OCI-LY3 (cell line): ENCODE results near the gene PLXDC2.

ENCODE experiments used
- H2AFZ ChIP-seq: fragments of 200-600, 300-600 bp; shearing (Covaris generic); 2 replicates; pipeline ENCODE4 v1.6.0; 2014; ENCODE audit warnings: antibody characterized with exemption, low read depth, low read length
- H3K27ac ChIP-seq: fragments of 200-600, 300-600 bp; sonication (generic); 2 replicates; pipeline ENCODE4 v1.5.1; 2014; ENCODE audit warnings: mild to moderate bottlenecking, low read length, moderate library complexity, mixed read lengths
- H3K27me3 ChIP-seq: fragments of 200-600, 300-600 bp; sonication (generic); 2 replicates; pipeline ENCODE4 v1.6.1; 2014; ENCODE audit warnings: low read depth, low read length, mixed read lengths
- H3K36me3 ChIP-seq: fragments of 200-600, 300-600 bp; sonication (generic); replicated peaks from 2 replicates; pipeline ENCODE3; 2014; ENCODE audit warnings: low read depth, low read length, mixed read lengths
- H3K4me1 ChIP-seq: fragments of 300-600, 200-600 bp; sonication (generic); 2 replicates; pipeline ENCODE4 v1.6.1; 2014; ENCODE audit warnings: low read length, mixed read lengths
- H3K4me2 ChIP-seq: fragments of 200-600, 300-600 bp; sonication (generic); 2 replicates; pipeline ENCODE4 v1.6.1; 2014; ENCODE audit warnings: low read length, mixed read lengths
- H3K4me3 ChIP-seq: fragments of 300-600, 200-600 bp; sonication (generic); 2 replicates; pipeline ENCODE4 v1.5.1; 2014; ENCODE audit warnings: antibody characterized with exemption, mild to moderate bottlenecking, low read length, moderate library complexity
- H3K79me2 ChIP-seq: fragments of 300-600, 200-600 bp; shearing (Covaris generic); 2 replicates; pipeline ENCODE4 v1.6.1; 2014; ENCODE audit warnings: mild to moderate bottlenecking, low read length, mixed read lengths
- H3K9ac ChIP-seq: fragments of 300-600, 200-600 bp; shearing (Covaris generic); 2 replicates; pipeline ENCODE4 v1.6.0; 2014; ENCODE audit warnings: mild to moderate bottlenecking, low read length, moderate library complexity
- H3K9me3 ChIP-seq: fragments of 200-600, 300-600 bp; shearing (Covaris generic); 2 replicates; pipeline ENCODE4 v1.6.1; 2014; ENCODE audit warnings: low read length, mixed read lengths; ENCODE audit not compliant: insufficient read depth
- H4K20me1 ChIP-seq: fragments of 200-600, 300-600 bp; sonication (generic); 2 replicates; pipeline ENCODE4 v1.6.1; 2016; ENCODE audit warnings: low read length, mixed read lengths; ENCODE audit not compliant: insufficient read depth
- EZH2phosphoT487 ChIP-seq: fragments of 200-600 bp; shearing (Covaris generic); IDR thresholded peaks from 2 replicates; pipeline ENCODE4 v1.6.1; 2018; ENCODE audit warnings: antibody characterized with exemption, mixed run types, low read depth
- TF ChIP-seq, protein P1 (sequence below): fragments of 200-600, 300-600 bp; sonication (generic); IDR thresholded peaks from 2 replicates; pipeline ENCODE4 v1.5.1; 2014; ENCODE audit warnings: antibody characterized with exemption, low read length, low read depth

PLXDC2 gene

DNA sequence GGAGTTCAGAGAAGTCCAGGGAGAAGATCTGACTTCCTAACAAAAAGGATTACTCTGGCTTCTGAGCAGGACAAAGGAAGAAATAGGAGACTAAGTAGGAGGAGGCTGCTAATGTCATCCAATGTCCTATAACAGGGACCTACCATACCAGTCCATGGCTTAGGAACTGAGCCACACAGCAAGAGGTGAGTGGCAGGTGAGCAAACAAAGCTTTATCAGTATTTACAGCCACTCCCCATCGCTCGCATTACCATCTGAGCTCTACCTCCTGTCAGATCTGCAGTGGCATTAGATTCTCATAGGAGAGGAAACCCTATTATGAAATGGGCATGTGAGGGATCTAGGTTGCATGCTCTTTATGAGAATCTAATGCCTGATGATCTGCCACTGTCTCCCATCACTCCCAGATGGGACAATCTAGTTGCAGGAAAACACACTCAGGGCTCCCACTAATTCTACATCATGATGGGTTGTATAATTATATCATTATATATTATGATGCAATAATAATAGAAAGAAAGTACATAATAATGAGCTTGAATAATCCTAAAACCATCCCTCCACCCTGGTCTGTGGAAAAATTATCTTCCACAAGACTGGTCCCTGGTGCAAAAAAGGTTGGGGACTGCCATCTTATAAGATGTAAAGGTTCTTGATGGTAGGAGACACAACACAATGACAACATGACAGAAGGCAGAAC is 487.4 kb downstream of the PLXDC2 start:
- no peaks in the 10 kb centered on the region for H3K4me1 ChIP-seq
- H3K9ac ChIP-seq: no peak overlapping the region
- H3K27ac ChIP-seq: no peak overlapping the region
- no peaks in the 10 kb centered on the region for H3K9me3 ChIP-seq
- no peaks in the 10 kb centered on the region for H3K36me3 ChIP-seq
- H3K79me2 ChIP-seq: no peaks in the 10 kb centered on the region
- H4K20me1 ChIP-seq: no peaks in the 10 kb centered on the region
- TF ChIP-seq EZH2phosphoT487: no peak
- TF ChIP-seq, protein P1, sequence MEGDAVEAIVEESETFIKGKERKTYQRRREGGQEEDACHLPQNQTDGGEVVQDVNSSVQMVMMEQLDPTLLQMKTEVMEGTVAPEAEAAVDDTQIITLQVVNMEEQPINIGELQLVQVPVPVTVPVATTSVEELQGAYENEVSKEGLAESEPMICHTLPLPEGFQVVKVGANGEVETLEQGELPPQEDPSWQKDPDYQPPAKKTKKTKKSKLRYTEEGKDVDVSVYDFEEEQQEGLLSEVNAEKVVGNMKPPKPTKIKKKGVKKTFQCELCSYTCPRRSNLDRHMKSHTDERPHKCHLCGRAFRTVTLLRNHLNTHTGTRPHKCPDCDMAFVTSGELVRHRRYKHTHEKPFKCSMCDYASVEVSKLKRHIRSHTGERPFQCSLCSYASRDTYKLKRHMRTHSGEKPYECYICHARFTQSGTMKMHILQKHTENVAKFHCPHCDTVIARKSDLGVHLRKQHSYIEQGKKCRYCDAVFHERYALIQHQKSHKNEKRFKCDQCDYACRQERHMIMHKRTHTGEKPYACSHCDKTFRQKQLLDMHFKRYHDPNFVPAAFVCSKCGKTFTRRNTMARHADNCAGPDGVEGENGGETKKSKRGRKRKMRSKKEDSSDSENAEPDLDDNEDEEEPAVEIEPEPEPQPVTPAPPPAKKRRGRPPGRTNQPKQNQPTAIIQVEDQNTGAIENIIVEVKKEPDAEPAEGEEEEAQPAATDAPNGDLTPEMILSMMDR: no peak
- no peak overlapping the region for H3K4me2 ChIP-seq
- no peak overlapping the region for H2AFZ ChIP-seq
- H3K27me3 ChIP-seq: no peaks in the 10 kb centered on the region
- H3K4me3 ChIP-seq: no peak overlapping the region

GRCh38 chr10:20313665-20314064 is 497.4 kb downstream of the PLXDC2 start:
- Histone ChIP-seq H4K20me1 (no peaks in the 10 kb centered on the region), H3K27me3 (no peaks in the 10 kb centered on the region), H3K27ac (no peak overlapping the region), H3K4me3 (no peak overlapping the region), H3K4me1 (no peaks in the 10 kb centered on the region), H3K36me3 (no peaks in the 10 kb centered on the region), H3K9ac (no peak overlapping the region), H3K79me2 (no peaks in the 10 kb centered on the region), H2AFZ (no peak overlapping the region), H3K4me2 (no peak overlapping the region), H3K9me3 (no peaks in the 10 kb centered on the region)
- TF ChIP-seq EZH2phosphoT487: no peak
- TF ChIP-seq, protein P1: no peak

DNA sequence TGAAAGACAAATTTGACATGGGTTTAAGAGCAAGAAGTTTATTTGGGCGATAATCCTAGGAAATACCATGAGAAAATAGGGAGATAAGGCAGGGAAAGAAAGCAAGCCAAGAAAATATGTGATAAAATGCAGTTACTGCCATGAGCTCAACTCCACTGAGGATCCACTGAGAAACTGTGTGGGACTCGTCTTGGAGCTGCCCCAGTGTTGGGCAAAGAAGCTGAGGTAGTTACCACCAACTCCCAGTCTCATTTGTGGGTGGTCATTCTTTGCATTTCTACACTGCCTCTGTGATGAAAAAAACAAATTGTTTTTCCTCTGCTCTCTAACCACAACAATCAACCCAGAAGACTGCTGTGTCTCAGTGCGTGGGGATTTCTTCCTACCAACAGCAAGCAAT is 498.2 kb downstream of the PLXDC2 start:
- Histone ChIP-seq H3K4me2 (no peak overlapping the region), H3K9ac (no peak overlapping the region), H3K36me3 (no peaks in the 10 kb centered on the region), H3K4me1 (no peaks in the 10 kb centered on the region), H2AFZ (no peak overlapping the region), H3K4me3 (no peak overlapping the region), H3K27me3 (no peaks in the 10 kb centered on the region), H3K9me3 (no peaks in the 10 kb centered on the region), H3K79me2 (no peaks in the 10 kb centered on the region), H4K20me1 (no peaks in the 10 kb centered on the region), H3K27ac (no peak overlapping the region)
- TF ChIP-seq EZH2phosphoT487: no peak
- TF ChIP-seq, protein P1: no peak

GRCh38 chr10:20327954-20328353 is 511.7 kb downstream of the PLXDC2 start:
- TF ChIP-seq, protein P1: no peak
- TF ChIP-seq EZH2phosphoT487: no peak
- Histone ChIP-seq H3K4me1 (no peaks in the 10 kb centered on the region), H2AFZ (no peak overlapping the region), H3K79me2 (no peaks in the 10 kb centered on the region), H3K9me3 (no peaks in the 10 kb centered on the region), H3K27me3 (no peaks in the 10 kb centered on the region), H3K4me2 (no peak overlapping the region), H3K27ac (no peak overlapping the region), H3K9ac (no peak overlapping the region), H3K4me3 (no peak overlapping the region), H4K20me1 (no peaks in the 10 kb centered on the region), H3K36me3 (no peaks in the 10 kb centered on the region)
